OCI-LY3 (cell line): ENCODE measurements around the gene PRRT1.

Experiments
- CTCF ChIP-seq: fragments of 200-600, 300-600 bp; sonication (generic); IDR thresholded peaks from 2 replicates; pipeline ENCODE4 v1.5.1; 2014; ENCODE audit warnings: antibody characterized with exemption, low read length, low read depth
- EZH2phosphoT487 ChIP-seq: fragments of 200-600 bp; shearing (Covaris generic); IDR thresholded peaks from 2 replicates; pipeline ENCODE4 v1.6.1; 2018; ENCODE audit warnings: antibody characterized with exemption, mixed run types, low read depth

- TF ChIP-seq EZH2phosphoT487 = no peak
- TF ChIP-seq CTCF = no peak
Observed at GRCh38 chr6:32184084-32184640, 32.4 kb upstream of the PRRT1 start, which contains the start of gene AGER.
